Loucy (cell line): ENCODE measurements around the gene RAD51D.

Source experiments
- H2AFZ ChIP-seq: fragments of 200-600 bp; sonication (generic); 2 replicates; pipeline ENCODE4 v1.6.0; 2016; ENCODE audit warnings: antibody characterized with exemption, mild to moderate bottlenecking, low read length, moderate library complexity
- H3F3A ChIP-seq: fragments of 200-600 bp; 2 replicates; pipeline ENCODE4 v1.6.0; 2016; ENCODE audit warnings: antibody characterized with exemption, low read depth, mild to moderate bottlenecking
- H3K27me3 ChIP-seq: fragments of 200-600 bp; sonication (generic); 2 replicates; pipeline ENCODE4 v1.6.1; 2014; ENCODE audit warnings: low read length, mild to moderate bottlenecking; ENCODE audit not compliant: insufficient read depth, poor library complexity, severe bottlenecking
- H3K36me3 ChIP-seq: fragments of 200-600 bp; sonication (generic); 2 replicates; pipeline ENCODE4 v1.6.1; 2016; ENCODE audit warnings: low read length; ENCODE audit not compliant: insufficient read depth
- H3K4me1 ChIP-seq: fragments of 200-600 bp; sonication (generic); 2 replicates; pipeline ENCODE4 v1.5.1; 2014; ENCODE audit warnings: low read length, mild to moderate bottlenecking; ENCODE audit not compliant: insufficient read depth, poor library complexity, severe bottlenecking
- H3K4me2 ChIP-seq: fragments of 200-600 bp; sonication (generic); 2 replicates; pipeline ENCODE4 v1.6.0; 2014; ENCODE audit warnings: antibody characterized with exemption, low read length, low read depth, mild to moderate bottlenecking; ENCODE audit not compliant: poor library complexity, severe bottlenecking
- H3K4me3 ChIP-seq: fragments of 200-600 bp; sonication (generic); 2 replicates; pipeline ENCODE4 v1.5.1; 2014; ENCODE audit warnings: low read length, mild to moderate bottlenecking, mixed read lengths; ENCODE audit not compliant: poor library complexity, severe bottlenecking
- H3K79me2 ChIP-seq: fragments of 200-600 bp; sonication (generic); 2 replicates; pipeline ENCODE4 v1.6.1; 2014; ENCODE audit warnings: low read length; ENCODE audit not compliant: insufficient read depth
- H3K9ac ChIP-seq: fragments of 200-600 bp; sonication (generic); 2 replicates; pipeline ENCODE4 v1.6.0; 2014; ENCODE audit warnings: mild to moderate bottlenecking, low read depth, low read length, moderate library complexity; ENCODE audit not compliant: poor library complexity, severe bottlenecking
- H3K9me2 ChIP-seq: fragments of 200-600 bp; sonication (generic); replicated peaks from 2 replicates; pipeline ENCODE4 v1.6.1; 2016; ENCODE audit warnings: low read depth, low read length, mixed read lengths
- H3K9me3 ChIP-seq: fragments of 200-600 bp; sonication (generic); 2 replicates; pipeline ENCODE4 v1.6.1; 2014; ENCODE audit warnings: mild to moderate bottlenecking, antibody characterized with exemption, low read length, low read depth; ENCODE audit not compliant: insufficient read depth
- H4K20me1 ChIP-seq: fragments of 200-600 bp; sonication (generic); 2 replicates; pipeline ENCODE4 v1.6.0; 2014; ENCODE audit warnings: antibody characterized with exemption, low read length, mild to moderate bottlenecking; ENCODE audit not compliant: insufficient read depth, poor library complexity, severe bottlenecking
- CTCF ChIP-seq: fragments of 200-600 bp; sonication (generic); conservative IDR thresholded peaks from 2 replicates; pipeline ENCODE4 v1.5.1; 2014; ENCODE audit warnings: mild to moderate bottlenecking, antibody characterized with exemption, low read length
- EZH2phosphoT487 ChIP-seq: fragments of 200-600 bp; IDR thresholded peaks from 2 replicates; pipeline ENCODE4 v1.6.1; 2018; ENCODE audit warnings: antibody characterized with exemption, mild to moderate bottlenecking, moderate library complexity, borderline replicate concordance

The RAD51D gene

GRCh38 chr17:35166526-35166925 is 46.9 kb upstream of the RAD51D start:
- no peak overlapping the region for H3K4me3 ChIP-seq
- no peak overlapping the region for H2AFZ ChIP-seq
- H3K4me1 ChIP-seq, result peaks cover 6% of the 10 kb centered on the region
- no peaks in the 10 kb centered on the region for H3K9me3 ChIP-seq
- no peak overlapping the region for H3K9ac ChIP-seq
- H3K36me3 ChIP-seq, result no peaks in the 10 kb centered on the region
- TF ChIP-seq CTCF (no peak), EZH2phosphoT487 (no peak)
- H3K79me2 ChIP-seq, result no peaks in the 10 kb centered on the region
- H3K27me3 ChIP-seq, result no peaks in the 10 kb centered on the region
- no peaks in the 10 kb centered on the region for H4K20me1 ChIP-seq
- no peaks in the 10 kb centered on the region for H3F3A ChIP-seq
- no peaks in the 10 kb centered on the region for H3K9me2 ChIP-seq
- no peak overlapping the region for H3K4me2 ChIP-seq

- Histone ChIP-seq H4K20me1 (no peaks in the 10 kb centered on the region), H3F3A (no peaks in the 10 kb centered on the region), H3K9ac (no peak overlapping the region), H3K36me3 (no peaks in the 10 kb centered on the region), H3K9me3 (no peaks in the 10 kb centered on the region), H3K79me2 (no peaks in the 10 kb centered on the region), H3K4me2 (no peak overlapping the region), H3K9me2 (no peaks in the 10 kb centered on the region), H3K4me1 (peaks cover 22% of the 10 kb centered on the region), H2AFZ (no peak overlapping the region), H3K4me3 (no peak overlapping the region), H3K27me3 (no peaks in the 10 kb centered on the region)
- TF ChIP-seq CTCF, result no peak
- TF ChIP-seq EZH2phosphoT487, result no peak
Observed at GRCh38 chr17:35164716-35165115, 45.1 kb upstream of the RAD51D start.

GRCh38 chr17:35163886-35164285 is 44.2 kb upstream of the RAD51D start:
- Histone ChIP-seq H3K27me3 (no peaks in the 10 kb centered on the region), H2AFZ (no peak overlapping the region), H4K20me1 (no peaks in the 10 kb centered on the region), H3K9ac (no peak overlapping the region), H3K36me3 (no peaks in the 10 kb centered on the region), H3K9me3 (no peaks in the 10 kb centered on the region), H3F3A (no peaks in the 10 kb centered on the region), H3K4me1 (peaks cover 22% of the 10 kb centered on the region), H3K4me2 (no peak overlapping the region), H3K79me2 (no peaks in the 10 kb centered on the region), H3K9me2 (no peaks in the 10 kb centered on the region), H3K4me3 (no peak overlapping the region)
- TF ChIP-seq CTCF, result no peak
- no peak for TF ChIP-seq EZH2phosphoT487
